AG10803 (cell line): Measurements from ENCODE around the gene EIF4A3.

Experiments used
- DNase-seq: peaks from one replicate; pipeline ENCODE4 v3.0.0; 2010; ENCODE audit warnings: low read depth
- H3K4me3 ChIP-seq: 2 replicates; pipeline ENCODE4 v1.5.1; 2011; ENCODE audit warnings: mild to moderate bottlenecking, low read length, control low read depth
- CTCF ChIP-seq: conservative IDR thresholded peaks from 2 replicates; pipeline ENCODE4 v1.5.1; 2011; ENCODE audit warnings: mild to moderate bottlenecking, low read length, control low read depth, inconsistent platforms

Gene EIF4A3

GRCh38 chr17:80173126-80173525 lies 26.2 kb upstream of the EIF4A3 start:
- TF ChIP-seq CTCF: no peak
- no peak overlapping the region for H3K4me3 ChIP-seq
- no peak for DNase-seq

GRCh38 chr17:80171681-80172080 lies 24.8 kb upstream of the EIF4A3 start:
- DNase-seq: no peak
- H3K4me3 ChIP-seq: no peak overlapping the region
- no peak for TF ChIP-seq CTCF

GRCh38 chr17:80169784-80170500 lies 23.0 kb upstream of the EIF4A3 start, which contains the start of gene CARD14:
CARD14 (plus strand) TSS chr17:80170030; CDS start chr17:80181439, 11,409 bp downstream.
- H3K4me3 ChIP-seq: no peak within 1 kb of the TSS
- no peak for DNase-seq
- TF ChIP-seq CTCF: no peak

GRCh38 chr17:80169107-80169506 lies 22.2 kb upstream of the EIF4A3 start:
- no peak overlapping the region for H3K4me3 ChIP-seq
- no peak for DNase-seq
- no peak for TF ChIP-seq CTCF

GRCh38 chr17:80168371-80168770 lies 21.4 kb upstream of the EIF4A3 start:
- H3K4me3 ChIP-seq: no peak overlapping the region
- no peak for DNase-seq
- TF ChIP-seq CTCF: no peak

- DNase-seq: no peak
- no peak overlapping the region for H3K4me3 ChIP-seq
- TF ChIP-seq CTCF: no peak
These were observed 19.5 kb upstream of the EIF4A3 start for GRCh38 chr17:80166446-80166845.

- no peak for TF ChIP-seq CTCF
- DNase-seq: no peak
- H3K4me3 ChIP-seq: no peak overlapping the region
These were observed 17.3 kb upstream of the EIF4A3 start for GRCh38 chr17:80164185-80164584.
